GM19467 (cell line): ENCODE results near the gene ZNF358.

ENCODE experiments used
- ATAC-seq: cut with Tn5 transposase; IDR thresholded peaks from one replicate; pipeline ENCODE4 v1.9.1; 2021; ENCODE audit warnings: mild to moderate bottlenecking, moderate library complexity; ENCODE audit not compliant: unreplicated experiment

The ZNF358 gene

DNA sequence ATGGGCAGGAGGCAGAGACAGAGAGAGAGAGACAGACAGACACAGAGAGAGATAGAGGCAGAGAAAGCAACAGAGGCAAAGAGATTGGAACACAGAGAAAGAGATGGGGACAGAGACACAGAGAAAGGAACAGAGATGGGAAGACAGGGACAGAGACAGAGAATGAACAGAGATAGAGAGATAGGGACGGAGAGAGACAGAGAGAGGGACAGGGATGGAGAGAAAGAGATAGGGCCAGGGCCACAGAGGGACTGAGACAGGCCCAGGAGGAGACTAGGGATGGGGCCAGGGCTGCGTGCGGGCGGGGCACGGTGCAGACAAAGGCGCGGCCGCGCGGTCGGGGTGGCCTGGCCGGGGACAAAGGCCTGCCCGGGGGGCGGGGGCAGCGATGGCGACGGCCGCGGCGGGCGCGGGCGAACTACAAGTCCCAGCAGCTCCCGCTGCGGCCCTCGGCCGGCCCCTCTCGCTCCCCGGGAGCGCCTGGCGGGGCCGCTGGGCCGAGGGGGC lies at the start of gene ZNF358:
Gene ZNF358, plus strand, starts transcription at position 459 of the 507 bp plus-strand sequence. CDS start 3,140 bp downstream, outside the sequence.
- ATAC-seq = no peak

DNA sequence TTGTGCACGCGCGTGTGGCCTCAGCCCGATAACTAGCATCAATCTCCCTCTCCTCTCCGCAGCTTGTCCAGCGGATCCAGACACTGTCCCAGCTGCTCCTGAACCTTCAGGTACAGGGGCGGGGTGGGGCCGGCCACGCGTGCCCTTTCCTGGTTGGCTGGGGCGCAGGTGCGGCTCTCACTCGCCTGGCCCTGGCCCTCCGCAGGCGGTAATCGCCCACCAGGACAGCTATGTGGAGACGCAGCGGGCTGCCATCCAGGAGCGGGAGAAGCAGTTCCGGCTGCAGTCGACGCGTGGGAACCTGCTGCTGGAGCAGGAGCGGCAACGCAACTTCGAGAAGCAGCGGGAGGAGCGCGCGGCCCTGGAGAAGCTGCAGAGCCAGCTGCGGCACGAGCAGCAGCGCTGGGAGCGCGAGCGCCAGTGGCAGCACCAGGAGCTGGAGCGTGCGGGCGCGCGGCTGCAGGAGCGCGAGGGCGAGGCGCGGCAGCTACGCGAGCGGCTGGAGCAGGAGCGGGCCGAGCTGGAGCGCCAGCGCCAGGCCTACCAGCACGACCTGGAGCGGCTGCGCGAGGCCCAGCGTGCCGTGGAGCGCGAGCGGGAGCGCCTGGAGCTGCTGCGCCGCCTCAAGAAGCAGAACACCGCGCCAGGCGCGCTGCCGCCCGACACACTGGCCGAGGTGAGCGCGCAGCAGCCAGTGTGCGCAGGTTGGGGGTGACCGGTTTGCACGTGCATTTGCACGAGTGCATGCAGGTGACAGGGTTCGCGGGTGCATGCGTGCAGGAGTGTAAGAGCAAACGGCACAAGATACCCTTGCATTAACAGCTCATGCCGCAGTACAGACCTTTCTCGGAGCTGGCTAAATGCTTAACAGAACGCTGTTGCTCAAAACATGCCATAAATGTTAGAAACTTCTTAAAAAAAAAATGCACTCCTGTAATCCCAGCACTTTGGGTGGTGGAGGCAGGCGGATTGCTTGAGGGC lies 48.6 kb upstream of the ZNF358 start:
- ATAC-seq = no peak

DNA sequence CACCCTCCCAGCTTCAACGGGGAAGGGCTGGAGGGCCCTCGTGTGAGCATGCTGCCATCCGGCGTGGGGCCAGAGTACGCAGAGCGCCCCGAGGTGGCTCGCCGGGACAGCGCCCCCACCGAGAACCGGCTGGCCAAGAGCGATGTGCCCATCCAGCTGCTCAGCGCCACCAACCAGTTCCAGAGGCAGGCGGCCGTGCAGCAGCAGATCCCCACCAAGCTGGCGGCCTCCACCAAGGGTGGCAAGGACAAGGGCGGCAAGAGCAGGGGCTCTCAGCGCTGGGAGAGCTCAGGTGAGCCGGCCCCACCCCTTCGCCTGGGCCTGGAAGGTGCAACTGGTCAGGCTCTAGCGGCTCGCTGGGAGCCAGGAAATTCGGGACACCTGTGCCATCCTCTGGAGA lies 47.1 kb upstream of the ZNF358 start:
- ATAC-seq = no peak

DNA sequence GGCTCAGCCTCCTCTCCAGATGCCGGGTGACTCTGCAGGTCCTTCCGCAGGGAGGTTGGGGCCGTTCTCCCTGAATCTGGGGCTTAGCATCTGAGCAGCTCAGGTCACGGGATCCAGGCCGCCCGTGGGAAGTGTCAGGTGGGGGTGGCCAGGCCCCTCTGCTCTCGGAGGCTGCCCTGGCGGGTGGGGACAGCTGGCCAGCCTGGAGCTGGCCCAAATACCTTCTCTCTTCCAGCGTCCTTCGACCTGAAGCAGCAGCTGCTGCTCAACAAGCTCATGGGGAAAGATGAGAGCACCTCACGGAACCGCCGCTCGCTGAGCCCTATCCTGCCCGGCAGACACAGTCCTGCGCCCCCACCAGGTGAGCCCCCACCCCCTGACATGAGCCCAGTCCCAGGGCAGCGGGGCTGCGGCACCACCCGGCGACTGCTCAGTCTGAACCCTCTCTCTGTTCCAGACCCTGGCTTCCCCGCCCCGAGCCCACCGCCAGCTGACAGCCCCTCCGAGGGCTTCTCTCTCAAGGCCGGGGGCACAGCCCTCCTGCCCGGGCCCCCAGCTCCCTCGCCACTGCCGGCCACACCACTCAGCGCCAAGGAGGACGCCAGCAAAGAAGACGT lies 46.1 kb upstream of the ZNF358 start:
- no peak for ATAC-seq

DNA sequence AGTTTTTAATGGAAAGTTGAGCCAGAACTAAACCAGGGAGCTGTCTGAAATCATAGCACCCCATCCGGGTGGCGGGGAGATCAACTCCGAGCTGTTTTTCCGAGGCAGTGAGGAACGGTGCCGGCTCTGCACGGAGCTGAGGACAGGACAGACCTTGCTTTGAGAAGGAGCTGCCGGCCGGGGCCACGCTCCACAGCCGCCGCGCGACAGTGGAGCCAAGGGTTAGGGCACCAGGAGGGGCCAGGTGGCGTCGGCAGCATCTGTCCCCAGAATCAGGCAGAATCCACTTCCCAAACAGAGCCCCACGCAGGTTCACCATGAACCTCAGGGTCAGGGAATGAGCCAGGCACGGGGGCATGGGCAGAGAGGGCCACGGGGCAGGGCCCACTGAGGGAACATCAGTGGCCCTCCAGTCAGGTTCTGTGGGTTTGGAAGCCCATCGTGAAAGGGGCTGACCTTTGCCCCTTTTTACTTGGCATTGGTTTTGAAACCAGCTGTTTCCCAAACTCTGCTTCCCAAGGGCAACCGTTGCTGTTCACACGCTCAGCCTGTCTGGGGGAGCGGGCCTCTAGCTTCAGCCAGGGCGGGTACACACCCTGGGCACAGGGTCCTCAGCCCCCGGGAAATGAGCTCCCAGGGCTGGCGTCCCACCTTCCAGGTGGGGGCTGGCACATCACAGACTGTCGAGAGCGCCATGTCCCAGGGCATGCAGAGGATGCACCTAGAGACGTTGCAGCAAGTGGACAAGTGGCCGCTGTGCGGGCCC lies 45.2 kb upstream of the ZNF358 start:
- no peak for ATAC-seq

DNA sequence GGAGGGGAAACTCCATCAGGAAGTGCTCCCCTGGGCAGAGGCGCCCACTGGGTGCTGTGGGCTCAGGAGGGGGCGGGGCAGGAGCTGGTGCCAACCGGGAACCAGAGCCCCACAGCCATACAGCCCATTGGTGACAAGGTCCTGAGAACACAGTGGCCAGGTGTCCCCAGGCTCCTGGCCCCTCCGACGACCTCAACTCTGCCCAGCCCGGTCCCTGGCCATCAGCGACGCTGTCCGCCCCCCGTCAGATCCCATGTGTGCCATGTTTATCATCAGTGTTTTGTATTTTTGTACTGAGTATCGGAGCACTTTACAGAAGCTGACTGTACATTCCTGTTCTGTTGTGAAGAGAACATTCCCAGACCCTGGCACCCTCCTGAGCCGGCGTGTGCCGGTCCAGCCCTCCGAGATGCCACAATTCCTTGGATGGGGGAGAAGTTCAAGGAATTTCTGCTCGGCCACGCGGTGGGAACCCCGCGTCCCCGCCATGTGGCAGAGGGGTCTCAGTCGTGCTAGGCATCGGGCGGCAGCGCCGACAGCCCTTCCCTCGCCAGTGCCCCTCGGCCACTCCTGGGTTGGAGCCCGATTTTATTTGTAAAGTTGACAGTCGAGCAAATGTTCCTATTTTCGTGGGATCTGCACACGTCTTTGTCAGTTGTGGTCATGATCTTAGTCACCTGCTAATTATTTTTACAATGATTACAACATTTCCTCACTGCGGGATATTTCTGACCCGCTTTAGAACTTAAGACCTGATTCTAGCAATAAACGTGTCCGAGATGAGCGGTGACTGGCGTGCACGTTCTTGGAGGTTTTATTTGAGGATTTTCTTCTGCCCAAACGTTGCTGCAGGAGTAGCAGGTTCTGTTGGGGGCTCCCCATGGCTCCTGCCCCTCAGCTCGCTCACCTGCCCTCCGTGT lies 43.9 kb upstream of the ZNF358 start:
- no peak for ATAC-seq

DNA sequence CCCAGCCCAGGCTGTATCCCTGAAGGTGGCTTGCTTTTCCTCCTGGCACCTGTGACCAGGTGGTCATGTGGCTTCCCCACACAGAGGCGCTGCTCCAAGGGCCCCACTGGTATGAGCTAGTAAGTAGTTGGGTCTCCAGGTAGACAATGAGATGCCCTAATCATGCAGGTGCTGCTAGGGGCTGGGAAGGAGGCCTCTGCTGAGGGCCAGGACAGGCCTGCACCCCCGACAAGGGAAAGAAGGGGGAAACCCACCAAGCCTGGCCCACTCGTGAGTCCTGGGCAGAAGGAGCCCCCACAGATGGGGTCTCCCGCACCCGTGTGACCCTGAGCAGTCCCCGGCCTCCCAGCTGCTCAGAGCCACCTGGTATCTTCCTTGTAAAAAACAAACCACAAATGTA lies 40.2 kb upstream of the ZNF358 start:
- no peak for ATAC-seq

DNA sequence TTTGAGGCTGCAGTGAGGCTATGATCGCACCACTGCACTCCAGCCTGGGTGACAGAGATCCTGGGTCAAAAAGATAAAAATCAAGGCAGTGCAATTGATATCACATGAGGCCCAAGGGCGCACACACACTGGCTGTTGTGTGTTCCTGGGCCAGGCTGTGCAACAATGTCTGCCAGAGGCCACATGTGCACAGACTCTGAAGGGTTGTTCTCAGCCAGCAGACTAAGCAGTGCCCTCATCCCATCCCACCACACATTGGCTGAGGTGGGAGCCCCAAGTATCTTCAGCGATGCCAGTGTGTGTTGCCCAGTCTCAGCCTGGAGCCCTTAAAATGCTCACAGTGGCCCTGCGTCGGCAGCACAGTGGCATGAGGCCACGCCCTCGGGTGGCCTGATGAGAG lies 39.7 kb upstream of the ZNF358 start:
- ATAC-seq = no peak

DNA sequence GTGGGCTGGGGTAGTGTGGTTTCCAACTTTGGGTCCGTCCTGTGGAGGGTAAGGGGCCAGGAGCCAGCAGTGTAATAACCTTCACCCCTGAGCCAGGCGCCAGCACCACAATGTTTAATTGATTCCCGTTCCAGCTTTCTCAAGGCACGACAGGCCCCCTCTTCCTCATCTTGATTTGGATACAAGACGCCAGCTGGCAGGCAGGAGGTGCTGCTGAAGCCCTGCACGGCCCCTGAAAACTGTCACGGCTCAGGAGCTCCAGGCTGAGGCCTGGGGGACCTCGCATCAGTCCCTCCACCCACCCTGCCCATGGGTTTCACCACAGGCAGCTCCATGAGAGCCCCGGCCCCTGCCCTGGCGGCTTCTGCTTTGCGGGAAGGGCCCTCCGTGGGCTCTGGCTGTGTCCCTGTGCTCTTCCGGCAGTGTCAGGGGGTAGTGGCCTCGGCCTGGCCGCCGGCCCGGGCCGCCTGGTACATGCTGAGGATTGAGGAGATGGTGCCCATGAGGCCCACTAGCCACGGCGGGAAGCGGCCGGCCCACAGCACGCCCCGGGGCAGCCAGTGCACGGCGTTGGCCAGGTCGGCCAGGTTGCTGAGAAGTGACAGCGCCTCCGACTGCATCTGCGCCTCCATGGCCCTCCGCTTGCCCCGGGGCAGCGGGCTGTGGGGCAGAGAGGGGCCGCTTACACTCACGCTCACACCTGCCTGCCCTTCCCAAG lies 39.0 kb upstream of the ZNF358 start:
- no peak for ATAC-seq

DNA sequence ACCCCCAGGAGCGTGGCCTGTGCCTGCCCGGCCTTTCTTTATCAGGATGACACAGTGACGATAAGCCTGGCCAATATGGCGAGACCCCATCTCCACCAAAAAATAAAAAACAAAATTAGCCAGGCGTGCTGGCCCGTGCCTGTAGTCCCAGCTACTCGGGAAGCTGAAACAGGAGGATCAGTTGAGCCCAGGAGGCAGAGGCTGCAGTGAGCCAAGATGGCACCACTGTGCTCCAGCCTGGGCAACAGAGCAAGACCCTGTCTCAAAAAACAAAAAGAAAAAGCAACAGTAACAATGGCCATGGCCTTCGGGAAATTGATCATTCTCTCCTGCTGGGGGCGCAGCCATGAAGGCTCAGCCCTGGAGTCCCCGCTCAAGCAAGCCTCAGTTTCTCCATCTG lies 38.1 kb upstream of the ZNF358 start:
- no peak for ATAC-seq

DNA sequence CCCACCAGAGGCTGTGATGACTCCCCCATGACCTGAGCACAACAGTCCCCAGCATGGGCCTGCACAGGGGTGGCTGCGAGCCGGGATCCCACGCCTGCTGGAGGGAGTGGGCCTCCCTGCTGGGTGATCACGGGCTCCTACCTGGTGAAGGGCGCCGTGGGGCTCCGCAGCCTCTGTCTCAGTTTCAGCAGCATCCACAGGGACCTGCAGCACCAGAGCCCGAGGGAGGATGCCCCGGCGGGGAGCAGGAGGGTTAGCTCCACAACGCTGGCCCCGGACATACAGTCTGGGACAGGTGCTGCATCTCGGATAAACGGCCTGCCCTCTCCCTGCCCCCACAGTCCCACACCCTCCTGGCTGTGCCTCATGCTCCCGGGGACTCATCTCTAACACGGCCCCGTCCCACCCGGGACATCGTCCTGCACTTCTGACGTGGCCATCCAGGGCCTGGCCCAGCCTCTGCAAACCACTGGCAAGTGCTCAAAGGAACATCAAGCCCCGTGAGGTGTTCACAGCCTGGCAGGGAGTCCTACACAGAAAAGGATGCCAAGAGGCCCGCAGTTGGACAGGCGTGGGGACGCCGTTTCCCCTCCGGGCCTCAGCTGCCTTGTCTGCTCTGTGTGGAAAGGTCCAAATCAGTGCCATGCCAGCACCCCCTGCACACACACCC lies 37.6 kb upstream of the ZNF358 start:
- ATAC-seq = no peak

DNA sequence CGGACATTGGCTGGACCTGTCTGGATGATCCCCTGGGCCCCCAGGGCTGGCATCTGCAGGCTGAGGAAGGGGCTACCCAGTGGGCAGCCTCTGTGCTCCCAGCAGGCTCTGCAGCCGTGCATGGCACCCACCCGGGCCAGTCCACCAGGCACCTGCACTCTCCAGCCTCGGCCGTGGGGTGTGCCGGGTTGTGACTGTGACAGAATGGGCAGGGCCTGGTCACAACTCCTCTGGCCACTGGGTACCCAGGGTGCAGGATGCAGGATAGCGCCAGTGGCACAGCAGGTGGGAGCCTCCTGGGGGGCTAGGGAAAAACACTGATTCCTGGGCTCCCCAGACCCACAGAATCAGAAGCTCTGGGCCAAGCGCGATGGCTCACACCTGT lies 37.1 kb upstream of the ZNF358 start:
- no peak for ATAC-seq

DNA sequence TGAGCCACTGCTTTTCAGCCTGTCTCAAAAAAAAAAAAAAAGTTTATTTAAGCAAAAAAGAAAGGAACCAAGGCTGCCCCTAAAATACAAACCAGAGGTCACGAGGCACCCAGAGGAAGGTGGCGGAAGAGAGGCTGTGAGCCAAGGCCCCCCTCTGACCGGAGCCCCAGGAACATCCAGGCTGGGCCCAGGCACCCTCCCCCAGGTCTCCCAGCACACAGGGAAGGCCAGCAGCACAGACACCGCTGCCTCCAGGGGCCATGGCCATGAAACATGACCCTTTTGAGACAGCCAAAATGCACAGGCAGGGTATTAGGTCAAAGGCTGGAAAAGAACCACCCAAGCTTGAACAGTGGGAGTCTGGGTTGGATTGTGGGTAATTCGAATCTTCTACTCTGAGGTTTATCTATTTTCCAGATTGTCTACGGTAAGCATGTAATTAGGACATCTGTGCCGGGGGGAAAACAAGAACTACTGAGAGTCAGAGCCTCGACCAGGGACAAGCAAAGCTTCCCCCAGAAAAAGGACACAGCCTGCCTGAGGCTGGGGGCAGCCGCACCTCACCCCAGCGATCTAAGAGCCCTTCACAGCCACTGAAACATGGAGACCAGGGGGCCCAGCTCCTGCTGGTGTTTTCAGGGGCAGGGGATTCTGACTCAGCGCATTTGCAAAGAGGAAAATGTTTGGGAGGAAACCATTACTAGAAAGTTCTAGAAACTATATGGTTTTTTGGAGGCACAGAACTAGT lies 35.5 kb upstream of the ZNF358 start:
- ATAC-seq = no peak

DNA sequence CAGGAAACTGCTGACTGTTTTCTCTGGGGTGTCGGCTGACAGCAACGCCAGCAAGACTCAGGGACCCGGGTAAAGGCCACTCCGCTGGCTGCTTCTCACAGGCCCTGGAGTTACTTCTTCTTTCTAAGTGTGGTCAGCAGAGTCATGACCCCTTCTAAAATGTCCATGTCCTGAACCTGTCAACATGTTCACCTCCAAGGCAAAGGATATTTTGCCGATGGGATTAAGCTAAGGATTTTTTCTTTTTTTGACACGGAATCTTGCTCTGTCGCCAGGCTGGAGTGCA lies 35.0 kb upstream of the ZNF358 start:
- no peak for ATAC-seq

DNA sequence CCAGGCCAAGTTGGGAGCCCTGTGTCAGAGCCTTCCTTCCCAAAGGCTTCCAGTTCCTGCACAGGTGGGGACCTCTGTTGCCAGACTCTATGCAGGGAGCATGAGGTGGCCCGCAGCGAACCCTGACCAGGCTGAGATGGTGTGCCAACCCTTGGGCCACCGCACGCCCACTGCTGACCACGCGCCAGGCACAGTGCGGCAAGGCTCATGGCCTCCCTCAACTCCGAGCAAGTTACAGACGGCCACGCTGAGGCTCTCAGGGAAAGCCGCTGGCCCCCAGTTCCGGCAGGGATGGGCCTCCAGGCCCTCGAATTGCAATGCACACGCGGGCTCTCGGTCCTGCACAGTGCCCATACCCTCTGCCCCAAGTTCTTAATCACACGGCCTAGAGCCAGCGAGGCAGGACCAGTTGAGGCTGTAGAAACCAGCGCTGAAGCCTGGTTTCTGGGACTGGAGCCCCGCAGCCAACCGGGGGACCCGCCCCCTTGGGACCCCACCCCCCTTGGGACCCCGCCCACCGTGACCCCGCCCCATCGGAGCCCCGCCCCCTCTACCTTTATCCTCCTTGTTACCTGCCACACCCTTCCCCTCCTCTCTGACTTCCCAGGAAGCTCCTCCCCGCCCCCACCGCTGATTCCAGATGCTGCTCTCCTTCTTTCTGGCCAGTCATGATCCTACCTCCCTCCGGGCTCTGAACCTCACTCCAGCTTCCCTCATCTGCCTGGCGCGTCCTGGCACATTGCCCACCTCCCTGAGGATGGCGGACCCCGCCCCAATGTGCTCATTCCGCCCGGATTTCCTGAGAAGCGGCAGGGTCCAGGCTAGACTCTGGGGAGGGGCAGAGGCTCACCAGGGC lies 33.1 kb upstream of the ZNF358 start:
- ATAC-seq = no peak

DNA sequence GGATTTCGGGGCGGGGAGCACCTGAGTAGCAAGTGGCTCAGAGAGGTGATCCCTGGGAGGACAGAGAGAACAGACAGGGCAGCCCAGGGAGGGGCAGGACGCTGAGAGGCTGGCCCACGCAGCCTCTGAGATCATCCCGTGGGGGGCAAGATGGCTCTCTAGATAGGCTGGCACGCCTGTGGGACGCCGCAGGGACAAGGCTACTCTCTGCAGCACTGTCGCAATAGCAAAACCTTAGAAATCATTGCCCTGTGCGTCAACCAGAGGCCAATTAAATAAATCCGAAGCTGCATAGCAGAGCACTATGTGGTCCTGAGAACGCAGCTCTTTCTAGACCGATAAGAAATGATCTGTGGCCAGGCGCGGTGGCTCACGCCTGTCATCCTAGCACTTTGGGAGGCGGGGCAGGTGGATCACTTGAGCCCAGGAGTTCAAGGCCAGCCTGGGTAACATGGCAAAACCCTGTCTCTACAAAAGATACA lies 32.1 kb upstream of the ZNF358 start:
- no peak for ATAC-seq

DNA sequence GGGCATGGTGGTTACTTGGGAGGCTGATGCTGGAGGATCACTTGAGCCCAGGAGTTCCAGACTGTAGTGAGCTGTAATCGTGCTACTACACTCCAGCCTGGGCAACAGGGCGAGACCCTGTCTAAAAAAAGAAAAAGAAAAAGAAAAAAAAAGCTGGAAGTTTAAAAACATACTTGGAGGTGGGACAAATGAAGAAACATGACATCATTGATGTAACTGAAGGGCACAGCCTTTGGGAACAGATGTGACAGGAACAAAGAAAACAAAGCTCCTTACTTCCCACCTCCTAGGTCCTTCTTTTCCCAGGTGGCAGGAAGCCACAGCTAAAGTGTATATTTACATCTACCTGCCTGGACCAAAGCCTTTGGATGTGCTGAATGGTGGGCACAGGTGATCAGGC lies 29.0 kb upstream of the ZNF358 start:
- no peak for ATAC-seq
